Measurements from ENCODE around the gene CDK3.
"Not testable (repeated sequence)": the region's sequence is repeated elsewhere in the genome, so short reads cannot be mapped to it uniquely, and the experiment has no call there.

The CDK3 gene

DNA sequence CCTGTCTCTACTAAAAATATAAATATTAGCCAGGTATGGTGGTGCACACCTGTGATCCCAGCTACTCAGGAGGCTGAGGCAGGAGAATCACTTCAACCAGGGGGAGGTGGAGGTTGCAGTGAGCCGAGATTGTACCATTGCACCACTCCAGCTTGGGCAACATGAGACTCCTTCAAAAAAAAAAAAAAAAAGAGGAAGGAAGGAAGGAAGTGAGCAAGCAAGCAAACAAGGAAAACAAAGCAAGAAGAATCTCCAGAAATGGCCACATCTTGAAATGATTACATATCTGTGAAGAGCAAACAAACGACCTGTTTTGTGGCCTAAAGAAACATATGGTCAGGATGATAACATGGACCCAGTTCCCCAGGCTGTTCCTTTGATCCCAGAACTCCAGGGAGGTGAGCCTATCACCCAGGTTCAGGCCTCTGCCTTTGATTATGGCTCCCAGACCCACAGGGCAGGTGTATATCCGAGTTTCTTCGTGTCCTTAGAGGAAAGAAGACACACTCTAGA, 30.6 kb upstream of the CDK3 start:
- TF ChIP-seq, protein P1, sequence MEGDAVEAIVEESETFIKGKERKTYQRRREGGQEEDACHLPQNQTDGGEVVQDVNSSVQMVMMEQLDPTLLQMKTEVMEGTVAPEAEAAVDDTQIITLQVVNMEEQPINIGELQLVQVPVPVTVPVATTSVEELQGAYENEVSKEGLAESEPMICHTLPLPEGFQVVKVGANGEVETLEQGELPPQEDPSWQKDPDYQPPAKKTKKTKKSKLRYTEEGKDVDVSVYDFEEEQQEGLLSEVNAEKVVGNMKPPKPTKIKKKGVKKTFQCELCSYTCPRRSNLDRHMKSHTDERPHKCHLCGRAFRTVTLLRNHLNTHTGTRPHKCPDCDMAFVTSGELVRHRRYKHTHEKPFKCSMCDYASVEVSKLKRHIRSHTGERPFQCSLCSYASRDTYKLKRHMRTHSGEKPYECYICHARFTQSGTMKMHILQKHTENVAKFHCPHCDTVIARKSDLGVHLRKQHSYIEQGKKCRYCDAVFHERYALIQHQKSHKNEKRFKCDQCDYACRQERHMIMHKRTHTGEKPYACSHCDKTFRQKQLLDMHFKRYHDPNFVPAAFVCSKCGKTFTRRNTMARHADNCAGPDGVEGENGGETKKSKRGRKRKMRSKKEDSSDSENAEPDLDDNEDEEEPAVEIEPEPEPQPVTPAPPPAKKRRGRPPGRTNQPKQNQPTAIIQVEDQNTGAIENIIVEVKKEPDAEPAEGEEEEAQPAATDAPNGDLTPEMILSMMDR (IDR thresholded peaks at IDR 0.05; ENCODE audit: insufficient read depth, low read length, poor library complexity, severe bottlenecking) = no peak
- no peaks in the 10 kb centered on the region; the same call in 1 of the 2 replicates for H3K36me3 ChIP-seq (ENCODE audit: control insufficient read depth, insufficient read depth, low read length)
- no peak for DNase-seq (ENCODE audit: extremely low read depth, insufficient read length)
- no peaks in the 10 kb centered on the region for H3K27me3 ChIP-seq (replicated peaks; ENCODE audit: control insufficient read depth, insufficient read depth, low read length)
- H3K4me3 ChIP-seq (replicated peaks; ENCODE audit: low read depth, low read length) = no peak overlapping the region

DNA sequence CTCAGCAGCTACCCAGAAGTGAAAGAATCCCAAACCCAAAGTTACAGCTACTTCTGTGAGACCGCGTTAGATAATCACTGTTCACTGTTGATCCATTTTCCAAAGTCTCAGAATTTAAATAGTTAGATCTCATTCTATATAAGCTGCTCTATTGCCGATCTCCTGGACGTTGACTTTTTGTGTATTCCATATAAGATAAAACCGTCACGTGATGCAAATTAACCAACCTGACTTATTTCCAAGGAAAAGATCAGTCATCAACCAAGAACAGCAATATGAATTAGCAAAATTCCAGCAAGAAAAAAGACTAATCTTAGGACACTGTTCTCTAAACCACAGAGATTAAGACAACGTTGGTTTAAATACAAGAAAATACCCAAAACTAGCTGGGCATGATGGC, 30.0 kb upstream of the CDK3 start:
- Histone ChIP-seq H3K36me3 (ENCODE audit: control insufficient read depth, insufficient read depth, low read length) (no peaks in the 10 kb centered on the region; the same call in 1 of the 2 replicates), H3K4me3 (replicated peaks; ENCODE audit: low read depth, low read length) (no peak overlapping the region), H3K27me3 (replicated peaks; ENCODE audit: control insufficient read depth, insufficient read depth, low read length) (no peaks in the 10 kb centered on the region)
- TF ChIP-seq, protein P1 (IDR thresholded peaks at IDR 0.05; ENCODE audit: insufficient read depth, low read length, poor library complexity, severe bottlenecking) = no peak
- no peak for DNase-seq (ENCODE audit: extremely low read depth, insufficient read length)

DNA sequence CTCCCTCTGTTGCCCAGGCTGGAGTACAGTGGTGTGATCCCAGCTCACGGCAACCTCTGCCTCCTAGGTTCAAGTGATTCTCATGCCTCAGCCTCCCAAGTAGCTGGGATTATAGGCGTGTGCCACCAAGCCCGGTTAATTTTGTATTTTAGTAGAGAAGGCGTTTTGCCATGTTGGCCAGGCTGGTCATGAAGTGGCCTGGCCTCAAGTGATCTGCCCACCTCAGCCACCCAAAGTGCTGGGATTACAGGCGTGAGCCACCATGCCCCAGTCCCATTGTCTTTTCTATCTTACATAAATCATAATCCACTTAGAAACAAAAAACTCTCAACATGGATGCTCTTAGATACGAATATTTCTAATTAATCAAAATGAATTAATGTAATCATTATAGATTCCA, 25.5 kb upstream of the CDK3 start:
- H3K27me3 ChIP-seq (replicated peaks; ENCODE audit: control insufficient read depth, insufficient read depth, low read length); H3K36me3 ChIP-seq (ENCODE audit: control insufficient read depth, insufficient read depth, low read length); H3K4me3 ChIP-seq (replicated peaks; ENCODE audit: low read depth, low read length); DNase-seq (ENCODE audit: extremely low read depth, insufficient read length): not testable (repeated sequence)

DNA sequence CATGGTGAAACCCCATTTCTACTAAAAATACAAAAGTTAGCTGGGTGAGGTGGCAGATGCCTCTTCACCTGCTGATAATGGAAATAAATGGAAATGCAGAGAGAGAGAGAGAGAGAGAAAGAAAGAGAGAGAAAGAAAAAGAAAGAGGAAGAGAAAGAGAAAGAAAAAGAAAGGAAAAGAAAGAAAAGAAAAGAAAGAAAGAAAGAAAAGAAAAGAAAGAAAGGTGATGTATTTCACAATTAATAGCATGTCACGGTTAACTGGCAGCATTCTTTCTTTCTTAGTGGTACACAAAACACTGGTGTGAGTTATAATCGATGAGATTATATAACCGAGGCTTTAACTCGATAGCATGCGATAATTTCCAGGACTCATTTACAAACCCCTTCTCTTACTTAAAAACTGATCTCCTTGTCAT, 24.9 kb upstream of the CDK3 start:
- no peak for DNase-seq (ENCODE audit: extremely low read depth, insufficient read length)
- no peaks in the 10 kb centered on the region; the same call in 1 of the 2 replicates for H3K36me3 ChIP-seq (ENCODE audit: control insufficient read depth, insufficient read depth, low read length)
- H3K4me3 ChIP-seq (replicated peaks; ENCODE audit: low read depth, low read length) = no peak overlapping the region
- H3K27me3 ChIP-seq (replicated peaks; ENCODE audit: control insufficient read depth, insufficient read depth, low read length) = no peaks in the 10 kb centered on the region
- TF ChIP-seq, protein P1 (IDR thresholded peaks at IDR 0.05; ENCODE audit: insufficient read depth, low read length, poor library complexity, severe bottlenecking) = no peak

DNA sequence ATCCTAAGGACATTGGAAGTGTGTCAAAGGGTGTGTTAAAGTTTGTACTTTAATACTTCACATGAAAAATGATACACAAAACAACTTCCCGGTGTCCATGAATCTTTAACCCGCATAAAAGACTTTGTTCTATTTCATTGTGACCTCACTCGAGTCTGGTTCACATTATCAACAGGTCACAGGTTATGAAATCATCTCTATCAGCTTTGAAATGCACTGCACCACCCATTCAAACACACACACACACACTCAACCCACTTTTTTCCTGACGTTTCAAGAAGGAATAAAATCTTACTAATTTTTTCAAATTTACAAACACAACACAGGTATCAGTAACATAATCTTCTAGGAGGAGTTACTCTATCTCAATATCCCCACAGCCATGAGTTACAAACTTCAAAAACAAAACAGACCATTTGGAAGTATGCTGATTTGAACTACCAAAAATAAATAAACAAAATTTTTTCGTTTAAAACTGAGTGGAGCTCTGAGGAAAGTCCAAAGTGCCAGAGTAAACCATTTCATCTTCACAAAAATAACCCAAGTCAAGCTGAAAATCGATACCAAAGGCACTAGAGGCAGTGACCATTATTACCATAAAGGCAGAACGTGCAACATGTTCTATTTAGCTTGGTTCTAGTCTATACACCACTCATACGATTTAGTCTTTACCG, 24.3 kb upstream of the CDK3 start:
- no peak overlapping the region for H3K4me3 ChIP-seq (replicated peaks; ENCODE audit: low read depth, low read length)
- no peak for DNase-seq (ENCODE audit: extremely low read depth, insufficient read length)
- H3K27me3 ChIP-seq (replicated peaks; ENCODE audit: control insufficient read depth, insufficient read depth, low read length) = no peaks in the 10 kb centered on the region
- TF ChIP-seq, protein P1 (IDR thresholded peaks at IDR 0.05; ENCODE audit: insufficient read depth, low read length, poor library complexity, severe bottlenecking) = no peak
- no peaks in the 10 kb centered on the region; the same call in 1 of the 2 replicates for H3K36me3 ChIP-seq (ENCODE audit: control insufficient read depth, insufficient read depth, low read length)

DNA sequence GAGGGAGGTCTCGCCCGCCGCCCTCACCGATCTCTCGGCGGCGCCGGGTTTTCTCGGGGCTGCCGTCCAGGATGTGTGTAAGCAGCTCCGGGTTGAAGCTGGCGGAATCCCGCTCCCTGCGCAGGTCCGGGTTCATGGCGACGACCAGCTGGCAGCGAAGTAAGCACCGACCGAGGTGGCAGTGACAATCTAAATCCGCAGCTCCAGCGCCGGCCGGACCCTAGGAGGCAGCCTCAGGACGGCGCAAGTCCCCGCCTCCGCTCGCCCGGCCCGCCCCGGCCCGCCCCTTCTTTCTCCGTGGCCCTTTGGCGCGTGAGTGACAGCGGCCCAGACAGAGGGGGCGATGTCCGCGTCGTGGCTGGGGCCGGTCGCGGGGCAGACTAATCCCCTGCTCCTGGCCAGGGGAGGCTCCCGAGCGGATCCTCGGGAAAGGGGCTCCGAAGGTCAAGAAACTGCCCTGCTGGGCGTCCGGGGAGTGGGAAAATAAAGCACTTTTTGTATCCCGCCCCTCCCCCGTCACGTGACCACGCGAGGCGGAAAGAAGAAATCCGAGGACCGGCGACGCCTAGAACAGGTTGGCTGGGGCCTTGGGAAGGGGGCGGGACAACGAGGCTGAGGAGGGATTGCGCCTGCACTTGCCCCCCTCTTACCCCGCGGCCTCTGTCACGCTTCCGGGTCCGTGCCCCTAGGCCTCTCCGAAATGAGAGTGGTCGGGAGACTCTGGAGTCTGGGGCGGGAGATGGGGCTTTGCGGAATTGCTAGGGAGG, 21.5 kb upstream of the CDK3 start, which contains the start of the genes ACOX1 and TEN1:
Gene ACOX1 (minus strand): TSS at position 229 of the 767 bp plus-strand sequence. CDS start 93 bp downstream, at position 136.
Gene TEN1 (plus strand): TSS at position 303 of the 767 bp plus-strand sequence. CDS start 6,953 bp downstream, outside the sequence.
- no peaks in the 10 kb centered on the region for H3K36me3 ChIP-seq (ENCODE audit: control insufficient read depth, insufficient read depth, low read length)
- DNase-seq (ENCODE audit: extremely low read depth, insufficient read length) = peak; percentile 96
- no peaks in the 10 kb centered on the region for H3K27me3 ChIP-seq (replicated peaks; ENCODE audit: control insufficient read depth, insufficient read depth, low read length)
- TF ChIP-seq, protein P1 (IDR thresholded peaks at IDR 0.05; ENCODE audit: insufficient read depth, low read length, poor library complexity, severe bottlenecking) = peak; percentile 40
- peak within 1 kb of the TSS; percentile 70 for H3K4me3 ChIP-seq (replicated peaks; ENCODE audit: low read depth, low read length)
